CD4-positive, alpha-beta T cell treated with Interleukin-15 for 4 hours (primary cell): Measurements from ENCODE around the gene HMGCLL1.

Experiments used
- DNase-seq: peaks from one replicate; pipeline ENCODE4 v3.0.0-alpha.2; 2020; ENCODE audit warnings: low spot score

Gene HMGCLL1

DNA sequence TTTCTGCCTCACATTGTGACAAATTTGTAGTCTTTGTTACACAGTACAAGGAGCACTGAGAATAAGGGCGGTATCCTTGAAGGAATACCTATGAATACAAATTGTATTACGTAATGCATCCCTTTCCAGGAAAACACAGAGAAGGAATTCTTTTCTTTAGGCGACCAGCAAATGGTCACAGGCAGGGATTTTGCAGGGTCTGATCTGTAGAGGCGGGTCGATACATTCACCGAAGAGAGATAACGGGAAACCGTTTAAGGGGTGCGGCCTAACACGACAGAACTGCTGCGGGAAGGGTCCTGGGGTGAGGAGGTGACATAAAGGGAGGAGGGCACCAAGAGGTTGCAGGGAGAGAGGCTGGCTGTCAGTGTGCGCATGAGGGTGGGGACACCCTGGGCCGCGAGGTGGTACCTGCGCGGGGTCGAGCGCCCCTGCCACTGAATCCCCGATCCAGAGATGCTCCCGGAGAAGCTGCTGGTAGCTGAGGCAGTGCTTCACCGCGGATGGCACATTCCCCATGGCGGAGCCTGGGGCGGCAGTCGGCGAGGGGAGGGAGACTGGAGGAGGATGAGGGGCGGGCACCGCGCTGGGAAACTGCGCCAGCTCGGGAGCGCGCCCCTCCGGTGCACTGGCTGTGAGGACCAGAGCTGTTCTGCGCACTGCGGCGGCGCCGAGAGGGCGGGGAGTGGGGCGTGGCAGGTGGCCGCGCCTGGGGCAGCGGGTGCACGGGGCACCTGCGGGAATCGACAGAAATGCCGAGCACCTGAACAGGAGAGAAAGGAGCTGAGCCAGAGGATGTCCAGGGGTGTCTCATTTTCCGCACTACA lies at the start of gene HMGCLL1:
TSS of gene HMGCLL1 (minus strand) at position 656 of the 827 bp plus-strand sequence. CDS start at position 519, 137 bp downstream.
- DNase-seq, result no peak

DNA sequence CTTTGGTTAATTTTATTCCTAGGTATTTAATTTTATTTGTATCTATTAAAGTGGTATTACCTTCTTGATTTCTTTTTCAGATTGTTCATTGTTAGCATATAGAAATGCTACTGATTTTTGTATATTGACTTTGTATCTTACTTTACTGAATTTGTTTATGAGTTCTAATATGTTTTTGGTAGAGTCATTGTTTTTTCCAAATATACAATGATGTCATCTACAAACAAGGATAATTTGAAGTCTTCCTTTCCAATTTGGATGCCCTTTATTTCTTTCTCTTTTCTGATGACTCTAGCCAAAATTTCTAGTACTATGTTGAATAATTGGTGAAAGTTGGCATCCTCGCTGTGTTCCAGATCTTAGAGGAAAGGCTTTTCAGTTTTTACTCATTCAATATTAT lies 43.0 kb upstream of the HMGCLL1 start:
- no peak for DNase-seq

DNA sequence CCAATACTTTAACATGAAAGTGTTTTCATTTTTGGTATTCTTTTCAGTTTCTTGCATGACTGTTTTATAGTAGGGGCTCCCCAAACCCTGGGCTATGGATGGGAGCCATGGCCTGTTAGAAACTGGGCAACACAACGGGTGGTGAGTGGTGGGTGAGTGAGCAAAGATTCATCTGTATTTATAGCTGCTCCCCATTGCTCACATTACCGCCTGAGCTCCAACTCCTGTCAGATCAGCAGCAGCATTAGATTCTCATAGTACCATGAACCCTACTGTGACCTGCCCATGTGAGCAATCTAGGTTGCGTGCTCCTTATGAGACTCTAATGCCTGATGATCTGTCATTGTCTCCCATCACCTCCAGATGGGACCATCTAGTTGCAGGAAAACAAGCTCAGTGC lies 42.3 kb upstream of the HMGCLL1 start:
- DNase-seq, result no peak

DNA sequence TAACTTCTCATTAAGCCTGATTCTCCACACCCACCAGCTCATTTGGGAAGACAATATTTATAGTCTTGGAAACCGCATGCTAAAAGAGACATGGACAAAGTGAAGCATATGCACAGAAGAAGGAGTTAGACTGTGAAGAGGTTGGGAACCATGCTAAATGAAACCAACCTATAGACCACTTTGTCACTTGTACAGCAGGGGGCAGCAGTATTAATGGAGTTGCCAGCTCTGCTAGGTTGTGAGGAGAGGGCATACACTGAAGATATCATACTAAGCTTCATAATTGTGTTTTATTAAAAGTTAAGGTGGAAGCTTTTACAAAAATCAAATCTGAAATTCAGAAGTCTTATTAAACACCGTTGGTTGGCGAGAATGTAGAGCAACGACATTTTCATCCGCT lies 38.3 kb upstream of the HMGCLL1 start:
- no peak for DNase-seq

DNA sequence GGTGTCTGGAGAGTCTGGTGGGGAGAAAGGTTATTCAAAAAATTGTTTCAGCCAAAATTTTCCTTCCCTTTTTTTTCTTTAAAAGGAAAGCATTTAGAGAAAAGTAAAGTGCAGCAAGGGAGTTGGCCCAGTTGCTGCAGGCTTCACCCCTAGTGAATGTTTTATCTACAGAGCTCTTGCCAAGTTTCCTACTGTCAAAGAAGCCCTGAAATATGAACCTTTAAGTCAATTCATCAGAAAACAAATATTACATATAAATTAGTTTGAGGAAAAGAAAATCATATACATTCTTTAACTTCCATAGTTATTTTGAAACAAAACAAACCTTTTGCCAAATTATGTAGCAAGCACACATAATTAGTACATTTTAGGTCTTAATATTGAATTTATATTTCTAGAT lies 25.0 kb upstream of the HMGCLL1 start:
- DNase-seq, result no peak

DNA sequence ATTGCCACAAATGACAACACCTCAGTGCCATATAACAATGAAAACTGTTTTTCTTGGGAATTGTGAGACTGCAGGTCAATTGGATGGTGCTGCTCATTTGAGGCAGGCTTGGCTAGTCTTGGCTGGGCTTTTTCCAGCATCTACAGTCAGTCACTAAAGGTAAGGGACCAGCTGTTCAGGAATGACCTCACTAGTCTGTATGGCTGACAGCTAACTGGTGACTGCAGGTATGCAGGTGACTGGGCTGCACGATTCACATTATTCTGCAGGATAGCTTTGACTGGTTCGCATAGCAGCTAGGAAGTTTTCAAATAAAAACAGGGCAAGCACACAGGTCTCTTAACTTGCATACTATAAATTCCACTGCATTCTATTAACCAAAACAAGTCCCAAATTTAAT lies 22.1 kb upstream of the HMGCLL1 start:
- no peak for DNase-seq

DNA sequence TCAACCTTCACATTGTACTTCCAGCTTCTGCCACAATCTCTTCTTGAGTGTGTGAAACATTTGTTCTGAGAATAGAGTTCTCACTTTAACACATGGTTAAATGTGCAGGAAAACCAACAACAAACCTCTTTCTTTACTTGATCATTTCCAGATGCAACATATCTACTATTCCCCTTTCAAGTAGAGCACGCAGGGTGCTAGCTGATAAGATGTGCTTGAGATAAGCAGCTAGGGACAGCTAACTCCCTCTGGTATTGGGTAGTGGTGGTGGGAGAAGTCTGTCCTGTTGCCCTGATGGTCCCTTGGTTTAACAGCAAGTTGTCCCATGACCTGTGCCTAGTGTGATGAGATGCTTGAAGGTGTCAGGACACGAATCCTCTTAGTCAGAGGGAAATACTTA lies 15.4 kb upstream of the HMGCLL1 start:
- DNase-seq, result no peak

DNA sequence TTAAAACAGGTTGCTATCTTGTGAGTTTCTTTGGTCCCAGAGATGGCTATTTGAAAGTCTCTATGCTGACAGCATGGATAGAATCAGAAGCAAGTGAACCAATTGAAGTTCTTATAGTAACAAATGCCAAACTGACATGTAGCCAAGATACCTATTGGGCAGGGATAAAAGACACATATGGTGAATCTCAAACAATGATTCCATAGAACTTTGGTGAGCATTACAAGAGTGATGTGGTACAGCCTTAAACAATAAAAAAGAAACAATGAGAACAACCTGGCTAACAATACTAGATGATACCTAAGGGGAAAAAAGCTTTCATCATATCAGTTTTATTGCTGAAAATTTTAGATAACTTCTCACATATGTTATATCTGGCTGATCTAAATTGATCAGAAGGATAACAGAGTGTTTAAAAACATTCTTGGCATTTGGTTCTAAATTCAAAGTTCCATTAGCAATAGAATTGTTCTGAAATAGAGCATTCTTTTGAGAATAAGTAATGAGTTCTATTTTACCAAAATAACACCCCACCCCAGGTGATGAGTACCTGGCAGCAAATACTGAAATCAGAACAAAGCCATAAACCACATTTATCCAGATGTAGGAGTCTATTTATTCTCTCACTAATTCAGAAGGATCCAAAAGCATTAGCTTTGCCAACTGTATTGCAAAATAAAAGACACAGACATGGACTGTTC lies 5.8 kb upstream of the HMGCLL1 start:
- DNase-seq, result no peak

DNA sequence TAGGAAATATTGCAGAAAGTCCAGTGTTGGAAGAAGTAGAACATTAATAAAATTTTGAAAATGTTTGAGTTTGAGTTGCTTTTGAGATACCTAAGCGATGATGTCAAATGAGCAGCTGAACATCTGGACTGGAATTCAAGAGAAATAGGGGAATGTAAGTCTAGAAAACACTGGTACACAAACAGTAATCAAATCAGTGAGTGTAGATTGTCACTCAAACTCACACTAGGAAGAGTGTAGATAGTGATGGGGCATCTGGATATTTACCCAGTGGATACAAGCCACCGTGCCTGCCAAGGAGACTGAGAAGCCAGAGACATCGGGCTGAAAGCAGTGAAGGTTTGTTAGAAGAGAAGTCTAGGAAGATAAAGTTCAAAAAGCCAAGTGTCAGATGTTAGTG lies 2.2 kb downstream of the HMGCLL1 start:
- DNase-seq, result no peak

DNA sequence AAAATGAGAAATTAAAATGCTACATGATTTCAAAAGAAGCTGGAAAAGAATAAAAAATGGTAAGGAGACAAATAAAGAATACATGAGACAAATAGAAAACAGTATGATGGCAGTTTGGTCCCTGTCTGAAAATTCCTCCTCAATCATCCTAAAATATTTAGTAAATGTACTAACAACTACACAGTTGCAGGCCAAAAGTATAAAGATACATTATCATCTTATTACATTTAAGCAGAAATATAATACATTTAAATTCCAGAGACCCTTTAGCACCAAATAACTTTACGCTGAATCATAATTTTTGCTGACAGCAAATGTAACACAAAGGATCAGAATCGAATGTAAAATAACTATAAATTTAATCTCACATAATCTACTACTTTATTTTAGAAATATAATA lies 4.4 kb downstream of the HMGCLL1 start:
- no peak for DNase-seq

DNA sequence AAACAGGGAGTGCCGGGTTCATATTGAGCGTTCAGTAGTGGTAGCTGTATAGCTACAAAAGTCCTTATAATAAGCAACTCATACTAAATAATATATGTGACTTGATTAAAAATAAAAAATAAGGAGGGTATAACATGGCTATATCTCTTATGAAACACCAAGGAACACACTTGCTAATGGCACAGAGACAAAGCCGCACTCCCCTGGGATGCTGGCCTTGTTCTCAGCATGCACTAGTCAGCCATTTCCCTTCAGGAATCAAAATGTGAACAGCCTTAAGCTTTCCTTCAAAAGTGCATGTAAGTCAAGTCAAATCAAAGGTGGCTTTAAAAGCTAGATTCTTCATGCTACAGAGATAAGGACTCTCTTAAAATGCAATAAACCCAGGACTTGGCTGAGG lies 9.4 kb downstream of the HMGCLL1 start:
- no peak for DNase-seq

DNA sequence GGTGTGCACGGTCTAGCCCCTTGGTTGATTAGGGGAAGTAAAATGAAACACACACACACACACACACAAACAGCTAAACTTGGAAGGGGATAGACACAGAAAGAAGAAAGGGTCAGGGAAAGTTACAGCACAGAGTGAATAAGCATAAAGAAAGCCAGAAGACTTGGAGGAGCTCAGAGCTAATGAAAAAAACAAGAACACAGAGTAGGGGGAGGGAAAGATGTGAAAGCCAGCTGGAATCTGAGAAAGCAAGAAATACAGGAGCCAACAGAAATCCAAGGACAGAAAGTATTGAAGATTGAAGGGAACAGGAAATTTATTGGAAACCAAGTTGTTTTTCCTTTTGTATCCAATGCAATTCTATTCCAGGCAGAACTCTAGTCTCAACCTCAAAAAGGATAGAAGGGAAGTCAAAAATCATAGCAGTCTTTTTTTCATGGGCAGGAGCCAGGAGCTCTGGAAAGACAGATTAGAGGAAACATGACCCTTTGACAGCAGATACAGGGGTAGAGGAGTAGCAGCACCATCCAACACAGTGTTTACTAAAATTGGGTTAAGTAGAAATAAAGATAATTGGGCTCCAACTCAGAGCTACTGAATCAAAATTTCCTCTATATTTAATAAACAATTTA lies 10.1 kb downstream of the HMGCLL1 start:
- no peak for DNase-seq

DNA sequence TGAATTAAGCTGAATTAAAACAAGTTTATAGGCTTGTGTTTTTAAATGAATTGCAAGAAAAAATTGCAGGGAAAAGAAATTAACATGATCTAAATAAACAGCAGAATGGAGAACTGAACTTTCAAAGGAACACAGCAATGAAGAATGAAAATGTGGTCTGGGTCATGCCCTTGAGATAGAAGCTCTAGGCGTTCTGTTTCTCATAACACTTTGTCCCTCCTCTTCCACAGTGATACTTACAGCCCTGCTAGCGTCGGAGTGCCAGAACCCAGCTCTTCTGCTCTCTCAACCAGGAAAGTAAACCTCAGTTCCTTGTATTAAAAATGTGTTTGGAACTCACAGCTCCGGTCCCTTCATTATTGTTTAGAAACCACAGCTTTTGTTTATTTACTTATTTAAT lies 11.4 kb downstream of the HMGCLL1 start:
- no peak for DNase-seq

DNA sequence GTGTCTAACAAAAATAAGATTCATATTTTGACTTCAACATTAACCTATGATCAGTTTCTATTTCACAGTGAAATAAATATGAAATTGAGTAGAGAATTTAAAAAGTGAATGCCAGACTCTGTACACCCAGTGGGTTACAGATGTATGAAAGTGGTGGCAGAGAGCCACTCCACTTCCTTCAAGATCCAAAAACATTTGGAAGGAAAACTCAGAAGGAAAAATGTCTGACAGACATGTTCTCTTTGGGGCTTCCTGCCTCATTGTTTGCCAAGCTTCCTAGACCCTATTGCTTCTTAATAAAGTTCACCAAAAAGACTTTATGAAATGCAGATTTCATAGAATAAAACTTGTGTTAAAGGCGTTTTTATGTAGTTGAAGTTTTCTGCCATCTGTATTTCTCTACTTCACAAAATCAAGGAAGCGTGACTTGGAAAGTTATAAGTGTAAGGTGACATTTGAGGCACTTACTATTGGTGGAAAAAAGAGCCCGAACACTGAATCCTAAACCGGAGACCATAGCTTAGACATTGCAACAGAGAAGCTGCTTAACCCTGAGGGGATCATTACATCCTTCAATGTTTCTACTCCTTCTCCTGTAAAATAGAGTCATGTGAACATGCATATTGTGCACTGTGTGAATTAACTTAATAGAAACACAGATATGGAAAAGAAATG lies 12.8 kb downstream of the HMGCLL1 start:
- DNase-seq, result no peak

DNA sequence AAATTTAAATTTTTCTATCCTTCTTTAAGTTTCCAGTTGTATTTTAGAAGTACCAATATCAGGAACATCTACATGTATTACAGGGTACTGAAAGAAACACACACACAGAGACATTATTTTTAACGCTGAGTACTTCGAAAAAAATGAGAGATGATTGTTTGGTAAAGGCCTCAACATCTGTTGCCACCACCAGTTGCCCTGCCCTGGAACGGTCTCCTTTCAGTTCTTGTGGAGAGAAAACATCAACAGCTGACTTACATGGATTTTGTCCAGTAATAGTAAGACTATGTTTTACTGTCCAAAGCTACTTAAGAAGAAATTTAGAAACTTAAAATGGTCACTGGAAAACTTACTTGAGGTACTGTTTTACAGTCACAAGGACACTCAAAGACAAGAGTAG lies 16.7 kb downstream of the HMGCLL1 start:
- no peak for DNase-seq

DNA sequence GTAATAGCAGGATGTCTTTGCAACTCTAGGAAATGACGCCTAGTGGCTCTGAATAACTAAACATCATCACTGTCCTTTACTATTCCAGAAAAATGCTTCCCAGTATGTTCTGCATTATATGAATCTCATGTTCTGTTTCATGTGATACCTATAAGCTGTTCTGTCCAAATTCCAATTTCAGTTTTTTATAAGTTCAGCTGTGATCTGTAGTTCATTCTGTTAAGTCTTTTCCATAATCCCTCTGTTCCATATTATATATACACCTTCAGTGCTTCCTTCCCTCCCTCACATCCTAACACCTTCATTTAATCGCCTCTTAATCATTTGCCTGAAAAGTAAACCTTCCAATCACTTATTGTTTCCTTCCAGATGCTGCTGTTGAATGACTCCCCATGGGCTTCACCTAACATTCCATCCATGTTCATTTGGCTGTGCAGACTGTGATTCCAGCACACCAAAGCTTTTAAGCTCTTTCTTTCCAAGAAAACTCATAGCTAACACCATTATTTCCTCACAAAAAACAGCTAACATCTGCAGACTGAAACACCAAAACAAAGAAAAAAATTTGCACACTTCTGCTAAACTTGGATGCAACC lies 18.6 kb downstream of the HMGCLL1 start:
- no peak for DNase-seq

DNA sequence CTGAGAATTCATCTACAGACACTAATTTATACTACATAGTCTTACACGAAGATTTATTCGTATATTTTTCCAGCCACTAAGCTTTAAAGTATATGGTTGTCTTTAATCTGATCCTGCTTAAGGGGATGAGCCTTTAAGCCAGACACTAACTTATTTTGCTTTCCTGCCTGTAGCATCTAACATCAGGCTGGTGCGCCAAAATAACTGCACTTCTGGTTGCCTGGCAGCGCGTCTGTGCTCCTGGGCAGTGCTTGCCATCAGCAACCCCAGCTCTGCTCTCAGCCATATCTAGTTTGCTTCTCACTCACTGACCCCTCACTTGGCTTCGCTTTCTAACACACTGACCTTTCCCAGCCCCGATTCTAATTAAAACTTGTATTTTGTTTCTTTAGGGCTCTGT lies 21.8 kb downstream of the HMGCLL1 start:
- no peak for DNase-seq

DNA sequence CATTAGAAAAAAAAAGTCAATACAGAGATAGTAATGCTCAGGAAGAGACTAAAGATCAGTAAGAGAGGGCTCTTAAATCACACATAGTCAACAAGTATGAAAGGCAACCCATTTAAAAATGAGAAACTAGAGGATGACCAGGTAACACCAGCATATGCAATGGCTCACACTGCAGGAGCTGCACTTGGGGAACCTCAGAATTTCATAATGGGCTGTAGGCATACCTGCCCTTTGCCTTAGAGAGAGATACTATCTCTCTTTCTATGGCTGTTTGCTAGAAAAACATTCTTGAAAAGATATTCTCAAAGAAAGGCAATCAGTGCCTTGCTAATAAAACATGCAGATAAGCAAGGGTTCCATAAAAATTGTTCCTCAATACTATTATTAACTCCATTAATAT lies 33.2 kb downstream of the HMGCLL1 start:
- no peak for DNase-seq

DNA sequence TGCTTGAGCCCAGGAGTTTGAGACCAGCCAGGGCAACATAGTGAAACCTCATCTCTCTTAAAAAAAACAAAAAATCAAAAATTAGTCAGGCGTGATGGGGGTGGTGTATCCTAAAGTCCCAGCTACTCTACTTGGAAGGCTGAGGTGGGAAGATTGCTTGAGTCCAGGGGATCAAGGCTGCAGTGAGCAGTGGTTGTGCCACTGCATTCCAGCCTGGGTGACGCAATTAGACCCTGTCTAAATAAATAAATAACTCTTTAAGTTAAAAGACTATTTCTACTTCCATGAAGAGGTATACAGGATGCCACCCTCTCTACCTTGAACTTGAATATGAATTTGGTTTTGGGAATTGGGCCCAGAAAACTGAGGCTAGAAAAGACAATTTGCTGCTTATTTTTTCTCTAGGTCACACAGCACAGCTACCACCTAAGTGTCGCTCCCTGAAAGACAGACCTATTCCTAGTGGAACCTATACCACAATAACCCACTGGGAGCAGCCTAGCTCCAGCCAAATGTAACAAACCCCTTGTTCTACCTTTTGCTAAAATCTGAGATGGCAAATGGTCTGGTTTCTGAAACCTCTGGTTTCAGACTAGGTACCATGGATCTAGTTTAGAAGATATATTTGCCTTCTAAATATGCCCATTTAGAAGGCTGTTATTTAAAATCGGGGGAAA lies 35.2 kb downstream of the HMGCLL1 start:
- no peak for DNase-seq

DNA sequence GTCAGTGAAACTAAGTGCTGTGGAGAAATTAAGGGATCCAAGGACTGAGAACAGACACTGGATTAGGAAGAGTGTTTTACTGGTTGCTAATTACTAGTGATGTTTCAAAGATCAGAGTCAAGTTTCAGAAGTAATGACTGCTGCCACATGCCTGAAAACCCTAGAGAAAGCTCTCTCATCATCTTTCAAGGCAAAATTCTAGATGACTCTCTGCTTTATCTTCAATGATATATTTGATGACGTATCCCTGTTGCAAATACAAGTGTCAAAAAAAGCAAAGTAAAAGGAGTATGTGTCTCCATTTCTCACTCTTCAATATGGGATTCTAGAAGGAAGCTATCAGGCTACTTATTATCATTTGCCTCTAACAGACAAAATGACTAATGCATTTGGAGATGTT lies 38.0 kb downstream of the HMGCLL1 start:
- DNase-seq, result no peak

DNA sequence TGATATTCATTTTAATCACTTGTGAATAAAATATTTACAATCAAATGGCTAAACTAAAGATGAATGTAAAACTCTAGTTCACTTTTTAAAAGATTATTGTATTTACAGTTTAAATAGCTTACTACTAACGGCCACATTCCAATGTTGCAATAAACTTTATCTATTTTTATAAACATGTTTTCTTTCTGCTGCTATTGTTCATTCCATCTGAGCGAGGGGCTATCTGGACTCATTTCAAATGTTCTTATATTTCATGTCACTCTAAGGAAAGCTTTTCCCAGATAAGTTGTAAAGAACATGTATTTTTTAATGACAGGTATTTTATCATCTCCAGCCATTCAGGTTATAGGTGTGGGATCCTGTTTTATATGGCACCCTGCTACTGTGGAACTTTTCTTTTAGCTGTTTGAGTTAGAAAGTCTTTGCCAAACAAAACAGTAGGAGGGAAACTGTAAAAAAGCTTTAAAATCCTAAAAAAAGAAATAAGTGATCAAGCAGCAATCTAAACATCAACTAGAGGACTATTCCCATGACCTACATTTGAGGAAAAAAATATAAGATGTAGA lies 42.5 kb downstream of the HMGCLL1 start:
- no peak for DNase-seq
